HG02763 (cell line): ENCODE results near the gene LMNB1.
"Not testable (repeated sequence)": the region's sequence is repeated elsewhere in the genome, so short reads cannot be mapped to it uniquely, and the experiment has no call there.

Experiments
- ATAC-seq: cut with Tn5 transposase; IDR thresholded peaks from one replicate; pipeline ENCODE4 v1.9.1; 2021; ENCODE audit warnings: mild to moderate bottlenecking, moderate library complexity; ENCODE audit not compliant: unreplicated experiment

The LMNB1 gene

GRCh38 chr5:126826619-126827215, 49.8 kb downstream of the LMNB1 start:
- no peak for ATAC-seq

GRCh38 chr5:126829098-126829497, 52.2 kb downstream of the LMNB1 start:
- ATAC-seq, result no peak

GRCh38 chr5:126830061-126830460, 53.1 kb downstream of the LMNB1 start:
- no peak for ATAC-seq

DNA sequence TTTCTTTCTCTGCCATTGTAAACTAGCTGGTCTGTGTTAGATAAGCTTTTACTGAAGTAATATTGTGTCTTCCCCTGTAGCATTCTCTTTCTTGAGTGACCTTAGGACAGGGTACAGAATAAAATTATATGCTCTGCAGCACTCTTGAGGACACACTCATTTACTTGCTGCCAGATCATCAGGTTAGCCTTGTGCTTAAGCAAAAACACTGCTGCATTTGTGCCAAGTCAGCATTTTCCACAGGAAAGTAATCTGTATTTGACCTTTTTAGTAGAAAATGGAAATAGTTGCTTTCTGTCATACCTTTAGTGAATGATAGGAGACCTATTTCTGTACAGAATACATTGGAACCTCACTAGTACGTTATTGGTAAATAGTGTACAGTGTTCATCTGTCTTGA, 54.2 kb downstream of the LMNB1 start:
- ATAC-seq, result no peak

GRCh38 chr5:126836778-126837177, 59.8 kb downstream of the LMNB1 start:
- ATAC-seq, result no peak

GRCh38 chr5:126837242-126837641, 60.3 kb downstream of the LMNB1 start:
- ATAC-seq, result no peak

DNA sequence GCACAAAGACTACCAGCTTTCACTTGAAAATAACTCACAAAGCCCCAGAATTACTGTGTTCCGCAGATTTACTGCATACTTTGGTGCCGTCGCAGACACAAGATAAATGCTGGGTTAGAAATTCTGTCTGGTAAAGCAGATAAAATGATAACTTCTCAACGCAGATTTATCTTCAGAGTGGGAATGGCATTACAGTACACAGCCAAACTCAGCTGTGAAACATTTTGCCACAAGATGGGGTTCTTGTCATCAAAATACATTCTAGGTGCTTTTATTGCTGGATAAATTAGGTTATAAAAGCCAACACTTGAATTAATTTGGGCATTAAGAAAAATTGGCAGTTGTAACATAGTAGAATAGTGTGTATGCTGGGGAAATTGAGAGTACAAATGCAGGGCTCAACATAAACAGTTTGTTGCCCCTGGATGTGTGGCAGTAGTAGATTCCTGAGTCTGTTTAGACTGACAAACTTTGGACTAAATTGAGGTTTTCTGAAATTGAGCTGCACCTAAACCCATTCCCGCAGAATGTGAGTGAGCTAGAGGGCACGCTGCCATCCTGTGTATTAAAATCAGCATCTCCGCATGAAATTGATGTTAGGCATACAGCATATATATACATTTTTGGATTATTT, 61.1 kb downstream of the LMNB1 start:
- no peak for ATAC-seq

GRCh38 chr5:126839407-126839806, 62.5 kb downstream of the LMNB1 start:
- not testable (repeated sequence) for ATAC-seq

DNA sequence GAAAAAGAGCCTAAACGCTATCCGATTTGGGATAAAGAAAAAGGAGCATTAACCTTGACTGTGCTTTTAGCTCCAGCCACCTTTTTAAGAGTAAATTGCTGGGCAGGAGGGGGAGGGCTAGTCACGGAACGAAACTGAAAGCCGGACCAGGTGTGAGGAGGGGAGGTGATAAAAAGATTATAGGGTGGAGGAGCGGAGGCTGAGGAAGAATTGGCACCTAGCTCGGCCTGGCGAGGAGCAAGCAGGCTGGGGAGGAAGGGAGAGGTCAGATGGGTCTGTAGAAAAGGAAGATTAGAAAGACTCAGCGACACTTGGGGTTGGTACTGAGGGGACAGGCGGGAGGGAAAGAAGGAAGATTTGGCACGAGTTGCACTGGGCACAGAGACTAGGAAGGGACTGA, 66.4 kb downstream of the LMNB1 start:
- not testable (repeated sequence) for ATAC-seq

DNA sequence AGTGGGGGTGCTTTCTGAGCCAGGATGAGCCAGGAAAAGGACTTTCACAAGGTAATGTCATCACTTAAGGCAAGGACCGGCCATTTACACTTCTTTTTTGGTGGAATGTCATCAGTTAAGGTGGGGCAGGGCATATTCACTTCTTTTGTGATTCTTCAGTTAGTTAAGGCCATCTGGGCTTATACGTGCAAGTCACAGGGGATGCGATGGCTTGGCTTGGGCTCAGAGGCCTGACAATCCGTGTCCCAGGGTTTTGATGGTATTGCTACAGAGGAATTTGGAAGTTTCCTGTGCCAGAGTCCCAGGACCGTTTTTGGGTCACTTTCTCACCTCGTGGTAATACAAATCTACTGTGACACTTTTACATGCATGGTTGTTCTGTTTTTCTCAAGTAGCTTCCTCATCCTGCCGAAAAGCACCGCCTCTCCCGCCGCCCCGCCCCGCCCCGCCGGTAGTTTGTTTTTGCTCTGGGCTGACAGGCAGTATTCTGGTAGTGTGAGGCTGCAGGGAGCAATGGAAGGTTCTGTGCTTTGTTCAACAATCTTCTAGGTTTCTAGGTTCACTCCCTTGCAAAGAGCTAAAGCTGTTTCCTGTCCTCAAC, 68.6 kb downstream of the LMNB1 start:
- ATAC-seq, result peak; percentile 82

DNA sequence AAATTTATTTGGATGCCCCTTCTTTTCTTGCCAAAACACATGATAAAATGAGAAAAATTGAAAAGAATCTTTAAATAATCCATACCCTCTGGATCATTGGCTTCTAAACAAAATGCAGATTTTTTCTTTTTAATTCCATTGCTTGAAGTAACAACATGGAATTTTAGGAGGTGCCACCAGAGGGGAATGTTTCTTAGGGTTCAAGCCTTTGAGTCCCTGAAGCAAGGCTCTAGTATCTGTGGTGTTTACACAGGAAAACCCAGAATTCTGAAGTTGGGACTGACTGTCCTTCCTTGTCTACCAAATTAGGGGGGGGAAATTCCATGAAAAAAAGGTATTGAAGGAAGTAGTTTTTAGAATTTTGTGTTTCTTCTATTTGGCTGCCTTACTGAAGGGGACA, 69.4 kb downstream of the LMNB1 start:
- no peak for ATAC-seq

- no peak for ATAC-seq
Observed at GRCh38 chr5:126846744-126847455, 70.0 kb downstream of the LMNB1 start.

GRCh38 chr5:126847456-126847820, 70.5 kb downstream of the LMNB1 start:
- ATAC-seq, result no peak

DNA sequence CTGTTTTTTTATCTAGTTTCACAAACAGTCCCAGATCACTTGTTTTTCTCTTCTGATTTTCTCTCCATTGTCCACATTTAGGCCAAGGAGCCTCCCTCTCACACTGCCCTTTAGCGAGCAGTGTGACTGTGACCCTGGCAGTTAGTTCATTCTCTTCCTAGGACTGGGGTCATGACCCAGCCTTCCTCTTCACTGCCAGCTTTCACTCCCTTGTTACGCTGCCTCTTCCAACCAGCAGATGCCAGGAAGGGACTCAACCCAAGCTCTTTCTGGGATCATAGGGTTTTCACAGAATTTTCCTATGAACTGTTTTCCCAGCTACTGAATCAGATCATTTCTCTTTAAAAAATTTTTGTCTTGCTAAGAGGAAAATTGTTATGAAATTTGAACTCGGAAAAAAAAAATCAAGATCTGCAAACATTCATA, 70.9 kb downstream of the LMNB1 start:
- no peak for ATAC-seq

- no peak for ATAC-seq
Observed at GRCh38 chr5:126848253-126848652, 71.3 kb downstream of the LMNB1 start.

- no peak for ATAC-seq
Observed at GRCh38 chr5:126849101-126849678, 72.3 kb downstream of the LMNB1 start.

GRCh38 chr5:126851501-126852011, 74.6 kb downstream of the LMNB1 start:
- no peak for ATAC-seq

DNA sequence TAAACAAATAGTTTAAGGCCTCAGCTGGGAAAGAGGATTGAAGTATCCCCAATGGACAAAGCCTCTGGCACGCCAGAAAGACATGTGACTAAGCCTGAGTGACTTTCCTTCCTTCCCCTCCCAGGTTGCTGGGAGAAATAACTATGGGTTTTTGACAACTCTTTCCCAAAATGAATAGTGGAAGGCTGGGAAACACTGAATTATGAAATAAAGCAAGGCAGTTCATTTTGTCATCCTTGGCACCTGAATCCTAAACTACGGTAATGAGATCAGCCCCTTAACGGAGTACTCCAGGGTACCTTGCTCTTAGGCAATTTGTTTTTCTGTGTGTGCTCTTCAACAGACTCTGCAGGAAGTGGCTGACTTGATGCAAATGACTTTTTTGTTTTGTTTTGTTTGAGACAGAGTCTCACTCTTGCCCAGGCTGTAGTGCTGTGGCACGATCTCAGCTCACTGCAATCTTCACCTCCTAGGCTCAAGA, 75.2 kb downstream of the LMNB1 start:
- ATAC-seq, result peak; percentile 65

DNA sequence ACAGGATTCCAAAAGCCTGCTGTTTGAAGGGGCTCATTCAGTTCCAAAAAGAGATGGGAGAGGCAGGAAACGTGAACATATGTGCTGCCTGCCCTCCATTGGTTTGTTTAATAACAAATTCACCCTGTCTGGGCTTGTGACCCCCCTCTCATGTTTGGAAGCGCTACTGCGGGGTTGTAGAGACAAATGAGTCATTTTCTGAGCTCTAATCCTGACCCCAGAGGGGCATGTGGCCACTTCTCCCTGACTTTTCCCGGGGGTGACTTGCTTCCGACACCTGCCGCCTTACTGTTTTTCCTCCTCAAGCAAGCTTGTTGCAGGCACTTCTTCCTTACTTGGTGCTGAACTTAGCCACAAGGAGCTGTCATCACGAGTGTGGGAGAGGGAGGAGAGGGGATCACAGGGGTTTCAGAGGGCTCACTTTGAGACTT, 75.9 kb downstream of the LMNB1 start:
- ATAC-seq, result no peak

GRCh38 chr5:126853541-126854307, 76.8 kb downstream of the LMNB1 start:
- ATAC-seq, result not testable (repeated sequence)
